K562 (cell line): ENCODE measurements around the gene LRRC3C. TPM values are rescaled to one million over a fixed set of nuclear protein-coding genes. Genes with fewer than 3 reads are reported as not detected.
"Not testable (repeated sequence)": the region's sequence is repeated elsewhere in the genome, so short reads cannot be mapped to it uniquely, and the experiment has no call there.

ENCODE experiments used
- ATAC-seq: fragments of 200-7000 bp; cut with Tn5 transposase; 3 replicates; pipeline ENCODE4 v1.9.1; 2020; ENCODE audit warnings: moderate library complexity
- BruUV-seq: library from RNA; stranded (reverse); fragments of 400-500 nt; replicated peaks from 2 replicates; lab custom pipeline; 2021; lab: Mats Ljungman, UMichigan
- CTCF ChIA-PET: fragments of 300-600 bp; formaldehyde crosslinking; extraction: SDS; loops from one replicate; lab custom pipeline; 2021; ENCODE audit warnings: low intra/inter-chr PET ratio; lab: Yijun Ruan, JAX
- POLR2A ChIA-PET: fragments of 300-600, 350-650 bp; sonication (Branson Sonifier 250); formaldehyde crosslinking; extraction: SDS; loops from one replicate; lab custom pipeline; 2021; ENCODE audit warnings: antibody characterized with exemption, inconsistent platforms; lab: Yijun Ruan, JAX
- DNase-seq, 4 experiments: peaks; one replicate each; pipeline versions ENCODE4 v3.0.0 to v3.0.0-alpha.2; 2011 to 2018; ENCODE audit warnings: low spot score in 3 of 4, mixed read lengths in 3 of 4; ENCODE audit errors: extremely low read depth in 1 of 4
- FAIRE-seq: peaks from 2 replicates; lab custom pipeline; 2011; peaks lifted over from hg19 to GRCh38; lab: Jason Lieb, UNC
- H2AFZ ChIP-seq: 2 replicates; pipeline ENCODE4 v1.6.0; 2011; ENCODE audit warnings: low read depth, low read length, control low read depth, inconsistent platforms
- H3K27ac ChIP-seq: fragments of 200-600 bp; 3 replicates; pipeline ENCODE4 v1.8.0; 2011; ENCODE audit warnings: low read depth, mild to moderate bottlenecking, control low read depth, inconsistent platforms, low read length, moderate library complexity, mixed read lengths; ENCODE audit errors: extremely low read depth
- H3K27me3 ChIP-seq, 2 experiments: fragments of 300-600 bp in 1 of 2; 2 replicates in 1 of 2; 3 replicates in 1 of 2; pipeline versions ENCODE4 v1.6.0 to v1.8.0; 2011; ENCODE audit warnings: inconsistent platforms in 2 of 2, low read length in 2 of 2, mild to moderate bottlenecking in 1 of 2, mixed read lengths in 1 of 2, moderate library complexity in 1 of 2; ENCODE audit not compliant: control insufficient read depth in 2 of 2, insufficient read depth in 2 of 2
- H3K36me3 ChIP-seq: fragments of 300-600 bp; 3 replicates; pipeline ENCODE4 v1.8.0; 2011; ENCODE audit warnings: mild to moderate bottlenecking, low read length, inconsistent platforms; ENCODE audit not compliant: control insufficient read depth, insufficient read depth
- H3K4me1 ChIP-seq, 2 experiments: fragments of 200-600 bp in 1 of 2; replicated peaks in 1 of 2; 2 replicates in 1 of 2; 3 replicates in 1 of 2; pipeline versions ENCODE4 v1.5.1 to v1.8.0; 2011; ENCODE audit warnings: inconsistent platforms in 2 of 2, low read length in 2 of 2, mild to moderate bottlenecking in 1 of 2, mixed read lengths in 1 of 2, moderate library complexity in 1 of 2; ENCODE audit not compliant: control insufficient read depth in 2 of 2, insufficient read depth in 2 of 2
- H3K4me2 ChIP-seq: 2 replicates; pipeline ENCODE4 v1.6.1; 2011; ENCODE audit warnings: low read length, control low read depth, inconsistent platforms, mixed read lengths; ENCODE audit not compliant: insufficient read depth
- H3K4me3 ChIP-seq: fragments of 200-600 bp; sonication (generic), shearing (Covaris generic); 2 replicates; pipeline ENCODE4 v1.5.1; 2016; ENCODE audit warnings: control low read depth, inconsistent platforms
- H3K79me2 ChIP-seq: fragments of 200-600 bp; 3 replicates; pipeline ENCODE4 v1.8.0; 2011; ENCODE audit warnings: low read length, inconsistent platforms; ENCODE audit not compliant: control insufficient read depth, insufficient read depth
- H3K9ac ChIP-seq, 2 experiments: 2 replicates each; pipeline versions ENCODE4 v1.6.0 to v1.6.1; 2011; ENCODE audit warnings: low read depth in 2 of 2, low read length in 2 of 2, control low read depth in 1 of 2, inconsistent platforms in 1 of 2, mild to moderate bottlenecking in 1 of 2, mixed read lengths in 1 of 2; ENCODE audit not compliant: insufficient read depth in 1 of 2
- H3K9me1 ChIP-seq: one replicate; pipeline ENCODE4 v1.6.0; 2011; ENCODE audit warnings: inconsistent platforms, mild to moderate bottlenecking, low read length, moderate library complexity; ENCODE audit not compliant: control insufficient read depth, insufficient read depth
- H3K9me3 ChIP-seq: replicated peaks from 2 replicates; pipeline ENCODE4 v1.5.1; 2011; ENCODE audit warnings: low read depth, low read length, inconsistent platforms; ENCODE audit not compliant: control insufficient read depth, insufficient read depth
- H4K20me1 ChIP-seq: replicated peaks from 2 replicates; pipeline ENCODE4 v1.6.1; 2011; ENCODE audit warnings: low read length, inconsistent platforms, mixed read lengths; ENCODE audit not compliant: control insufficient read depth, insufficient read depth
- HNRNPH1 ChIP-seq: fragments of 200-400 bp; formaldehyde crosslinking; optimal IDR thresholded peaks from 2 replicates; pipeline ENCODE3; 2017; ENCODE audit warnings: low read depth, mild to moderate bottlenecking, low read length, moderate library complexity
- SRSF9 ChIP-seq: fragments of 200-400 bp; formaldehyde crosslinking; IDR thresholded peaks from 2 replicates; pipeline ENCODE4 v1.6.1; 2017; ENCODE audit warnings: low read depth, low read length, borderline replicate concordance
- ZNF121 ChIP-seq: sonication (generic); formaldehyde crosslinking; conservative IDR thresholded peaks from 2 replicates; pipeline ENCODE4 v1.8.0; 2022; ENCODE audit warnings: missing genetic modification reagents
- WGBS: fragments of 100-300 bp; shearing (Covaris generic); methylation state at CpG from one replicate; pipeline ENCODE4 v1.1.6; 2016; ENCODE audit warnings: low coverage, mixed read lengths; ENCODE audit not compliant: insufficient coverage; ENCODE audit errors: missing lambda C conversion rate; 5-methylcytosine and 5-hydroxymethylcytosine counted together
- in situ Hi-C: fragments of 300-500 bp; cut with MboI; formaldehyde crosslinking; loops from 4 replicates; pipeline ENCODE4 v1.15.0; 2018; ENCODE audit warnings: inconsistent platforms, mixed read lengths
- intact Hi-C: fragments of 100-400 bp; cut with micrococcal nuclease; formaldehyde crosslinking; loops from 2 replicates; pipeline ENCODE4 v1.14.2; 2022
- polyA plus RNA-seq, 8 experiments: library from polyadenylated mRNA; depleted of rRNA in 4 of 8; stranded (reverse) in 5 of 8; unstranded in 3 of 8; fragments of >200 nt; fragmentation: Nextera tagmentation in 2 of 8; fragmentation: Illumina TruSeq in 1 of 8; extraction: Ambion mirVana in 2 of 8; extraction: Trizol in 1 of 8; gene quantifications; 2 replicates each; pipeline versions ENCODE4 v1.2.1 to v1.2.3, GENCODE V29; 2011 to 2014; ENCODE audit warnings: inconsistent platforms in 1 of 8, missing spikeins in 1 of 8
- total RNA-seq, 7 experiments: library from RNA; depleted of rRNA in 6 of 7; stranded (reverse); fragments of >200 nt in 6 of 7; fragmentation: Illumina TruSeq in 2 of 7; extraction: Trizol in 2 of 7; gene quantifications; 2 replicates each; pipeline versions ENCODE4 v1.2.1 to v1.2.3, GENCODE V29; 2011 to 2021; ENCODE audit warnings: low replicate concordance in 1 of 7
- TF ChIP-seq, protein P1 (sequence below): fragments of 150-350 bp; IDR thresholded peaks from 2 replicates; pipeline ENCODE4 v1.6.1; 2014; ENCODE audit warnings: low read depth, mild to moderate bottlenecking, low read length, borderline replicate concordance

Gene LRRC3C
- total and polyA plus RNA-seq, 9 of the 15 experiments (the other 6 are each of a cell fraction or from before 2014, with no cell fraction given), result not detected

GRCh38 chr17:39946551-39947330, 19.2 kb downstream of the LRRC3C start (continued):
- TF ChIP-seq, protein P1, sequence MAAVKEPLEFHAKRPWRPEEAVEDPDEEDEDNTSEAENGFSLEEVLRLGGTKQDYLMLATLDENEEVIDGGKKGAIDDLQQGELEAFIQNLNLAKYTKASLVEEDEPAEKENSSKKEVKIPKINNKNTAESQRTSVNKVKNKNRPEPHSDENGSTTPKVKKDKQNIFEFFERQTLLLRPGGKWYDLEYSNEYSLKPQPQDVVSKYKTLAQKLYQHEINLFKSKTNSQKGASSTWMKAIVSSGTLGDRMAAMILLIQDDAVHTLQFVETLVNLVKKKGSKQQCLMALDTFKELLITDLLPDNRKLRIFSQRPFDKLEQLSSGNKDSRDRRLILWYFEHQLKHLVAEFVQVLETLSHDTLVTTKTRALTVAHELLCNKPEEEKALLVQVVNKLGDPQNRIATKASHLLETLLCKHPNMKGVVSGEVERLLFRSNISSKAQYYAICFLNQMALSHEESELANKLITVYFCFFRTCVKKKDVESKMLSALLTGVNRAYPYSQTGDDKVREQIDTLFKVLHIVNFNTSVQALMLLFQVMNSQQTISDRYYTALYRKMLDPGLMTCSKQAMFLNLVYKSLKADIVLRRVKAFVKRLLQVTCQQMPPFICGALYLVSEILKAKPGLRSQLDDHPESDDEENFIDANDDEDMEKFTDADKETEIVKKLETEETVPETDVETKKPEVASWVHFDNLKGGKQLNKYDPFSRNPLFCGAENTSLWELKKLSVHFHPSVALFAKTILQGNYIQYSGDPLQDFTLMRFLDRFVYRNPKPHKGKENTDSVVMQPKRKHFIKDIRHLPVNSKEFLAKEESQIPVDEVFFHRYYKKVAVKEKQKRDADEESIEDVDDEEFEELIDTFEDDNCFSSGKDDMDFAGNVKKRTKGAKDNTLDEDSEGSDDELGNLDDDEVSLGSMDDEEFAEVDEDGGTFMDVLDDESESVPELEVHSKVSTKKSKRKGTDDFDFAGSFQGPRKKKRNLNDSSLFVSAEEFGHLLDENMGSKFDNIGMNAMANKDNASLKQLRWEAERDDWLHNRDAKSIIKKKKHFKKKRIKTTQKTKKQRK, result no peak
- TF ChIP-seq HNRNPH1 (no peak), ZNF121 (CRISPR knock-in tag) (no peak), SRSF9 (no peak)

DNA sequence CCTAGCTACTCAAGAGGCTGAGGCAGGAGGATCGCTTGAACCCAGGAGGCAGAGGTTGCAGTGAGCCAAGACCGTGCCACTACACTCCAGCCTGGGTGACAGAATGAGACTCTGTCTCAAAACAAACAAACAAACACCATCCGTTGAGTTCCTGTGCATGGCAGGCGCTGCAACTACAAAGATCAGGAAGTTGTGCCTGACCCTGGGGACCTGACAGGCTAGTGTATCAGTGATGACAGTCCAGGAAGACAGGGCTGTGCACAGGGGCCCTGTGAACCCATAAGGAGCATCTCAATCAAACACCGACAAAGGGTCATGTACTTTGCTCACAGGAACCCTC, 20.9 kb downstream of the LRRC3C start:
- intact Hi-C loops, FAIRE-seq, H4K20me1 ChIP-seq, H3K4me2 ChIP-seq, H3K9me1 ChIP-seq, H3K36me3 ChIP-seq, H3K79me2 ChIP-seq, H3K9ac ChIP-seq, DNase-seq, in situ Hi-C loops, H3K27me3 ChIP-seq, H3K4me3 ChIP-seq, ATAC-seq, CTCF ChIA-PET, POLR2A ChIA-PET, H3K9me3 ChIP-seq, H3K27ac ChIP-seq, BruUV-seq: not testable (repeated sequence)
- Histone ChIP-seq H2AFZ (peak overlapping the region; percentile 2), H3K4me1 (peaks cover 9 to 25% of the 10 kb centered on the region in 2 experiments; a peak in 4 of 5 replicates)
- 50% methylated on average over 5 of the region's 5 CpGs for WGBS
